NCI-H2107 (cell line): ENCODE data around the gene MT1M.
A peak's percentile ranks its signal among the peaks of the same experiment; 100 is the strongest.
"Not testable (repeated sequence)": the region's sequence is repeated elsewhere in the genome, so short reads cannot be mapped to it uniquely, and the experiment has no call there.

Experiments
- DNase-seq: peaks from one replicate; lab custom pipeline; 2025; lab: John Stamatoyannopoulos, UW

Gene MT1M

GRCh38 chr16:56673921-56674320, 41.5 kb downstream of the MT1M start:
- DNase-seq, result no peak

- not testable (repeated sequence) for DNase-seq
These were observed 42.1 kb downstream of the MT1M start for GRCh38 chr16:56674570-56674969.

- DNase-seq, result no peak
These were observed 43.3 kb downstream of the MT1M start for GRCh38 chr16:56675685-56676210.

- DNase-seq, result no peak
These were observed 45.0 kb downstream of the MT1M start for GRCh38 chr16:56677474-56677873.

GRCh38 chr16:56679078-56679730, 46.7 kb downstream of the MT1M start:
- no peak for DNase-seq

GRCh38 chr16:56679818-56680217, 47.4 kb downstream of the MT1M start:
- DNase-seq, result no peak

GRCh38 chr16:56681939-56682702, 49.7 kb downstream of the MT1M start, which contains the start of gene MT1X:
Gene MT1X, plus strand, starts transcription at chr16:56682470. Its CDS starts 71 bp downstream, at chr16:56682541.
- DNase-seq, result peak; percentile 78

GRCh38 chr16:56682703-56683397, 50.4 kb downstream of the MT1M start:
- DNase-seq, result no peak
